Upper lobe of left lung (tissue), 6 donors: ENCODE data around the gene KIF24. TPM values are rescaled to one million over a fixed set of nuclear protein-coding genes. Genes with fewer than 3 reads are reported as not detected.

Experiments used
- ATAC-seq, 2 donors: fragments of 200-7000 bp; cut with Tn5 transposase; one replicate each; pipeline ENCODE4 v1.9.1; 2022; ENCODE audit warnings: mild to moderate bottlenecking in 2 of 2, moderate library complexity in 2 of 2; ENCODE audit not compliant: low FRiP score in 2 of 2
- DNase-seq, 2 donors: peaks; one replicate each; pipeline ENCODE4 v3.0.0-alpha.2; 2019 to 2020
- H3K27ac ChIP-seq, 4 donors: fragments of 200-600 bp; sonication (generic); one replicate each; pipeline ENCODE4 v1.5.1; 2016 to 2019
- H3K27me3 ChIP-seq, 4 donors: fragments of 200-600 bp; sonication (generic); one replicate each; pipeline ENCODE4 v1.5.1; 2017 to 2019
- H3K36me3 ChIP-seq, 4 donors: fragments of 200-600 bp; sonication (generic); one replicate each; pipeline ENCODE4 v1.5.1; 2016 to 2019
- H3K4me1 ChIP-seq, 4 donors: fragments of 200-600 bp; sonication (generic); one replicate each; pipeline ENCODE4 v1.5.1; 2018 to 2019
- H3K4me3 ChIP-seq, 4 donors: fragments of 200-600 bp; sonication (generic); one replicate each; pipeline ENCODE4 v1.5.1; 2017 to 2019; ENCODE audit warnings: mild to moderate bottlenecking in 2 of 4, moderate library complexity in 1 of 4
- H3K9me3 ChIP-seq, 4 donors: fragments of 200-600 bp; sonication (generic); one replicate each; pipeline ENCODE4 v1.5.1; 2018 to 2019
- CTCF ChIP-seq, 6 experiments: fragments of 450-650 bp in 4 of 6; fragments of 200-600 bp in 2 of 6; sonication (generic) in 2 of 6; IDR thresholded peaks; one replicate each; pipeline ENCODE4 v1.5.1; 2016 to 2019; ENCODE audit warnings: antibody characterized with exemption in 6 of 6
- EP300 ChIP-seq, 4 donors: sonication (generic); formaldehyde crosslinking; IDR thresholded peaks; one replicate each; pipeline ENCODE4 v1.5.1; 2017; ENCODE audit warnings: antibody characterized with exemption in 4 of 4, control low read depth in 2 of 4
- POLR2A ChIP-seq, 4 donors: fragments of 450-650 bp; IDR thresholded peaks; one replicate each; pipeline ENCODE4 v1.5.1; 2016 to 2017; ENCODE audit warnings: antibody characterized with exemption in 4 of 4, mild to moderate bottlenecking in 2 of 4
- POLR2AphosphoS5 ChIP-seq, 2 donors: sonication (generic); formaldehyde crosslinking; IDR thresholded peaks; one replicate each; pipeline ENCODE4 v1.5.1; 2017; ENCODE audit warnings: antibody characterized with exemption in 2 of 2
- WGBS, 2 donors: methylation state at CpG; one replicate each; pipeline ENCODE4 v1.1.5; 2017 to 2018; 5-methylcytosine and 5-hydroxymethylcytosine counted together
- total RNA-seq, 6 donors: library from RNA; depleted of rRNA in 4 of 6; stranded (reverse); fragments of >200 nt in 4 of 6; gene quantifications; one replicate each; pipeline versions ENCODE4 v1.1.0 to v1.2.1, GENCODE V29; 2016 to 2021
- donor health status: DM: no; HTN: no; CAD: no; lungs with moderate emphysema.
- donor health status: DM: no; HTN: yes; CAD: no; lungs with severe emphysema.

Gene KIF24
- total RNA-seq, 6 donors from 2014 or later: 0.72 to 3.2 (median 1.6) TPM

- ATAC-seq (peak; percentile 29 to 40), DNase-seq (peak in 1 of 2 donors; percentile 74)
- TF ChIP-seq POLR2AphosphoS5 (IDR thresholded peaks at IDR 0.05) (no peak), CTCF (IDR thresholded peaks at IDR 0.05) (peak in 4 of 6 experiments; percentile 24 to 42 (median 30))
- Histone ChIP-seq H3K27me3 (no peaks in the 10 kb centered on the region), H3K9me3 (no peaks in the 10 kb centered on the region), H3K4me3 (peak overlapping the region; percentile 70 to 76 (median 73)), H3K27ac (peak overlapping the region; percentile 54 to 83 (median 81)), H3K4me1 (peaks cover 23 to 44% (median 35%) of the 10 kb centered on the region in 4 donors), H3K36me3 (peaks cover 0 to 14% (median 5%) of the 10 kb centered on the region in 4 donors)
- 24 to 40% methylated on average over 5 of the region's 22 CpGs for WGBS, 2 donors
Observed at GRCh38 chr9:34375901-34376595, 47.0 kb upstream of the KIF24 start.

GRCh38 chr9:34374905-34375552, 46.0 kb upstream of the KIF24 start:
- H3K9me3 ChIP-seq: no peaks in the 10 kb centered on the region
- no peak overlapping the region for H3K4me3 ChIP-seq
- H3K4me1 ChIP-seq: peaks cover 15 to 34% (median 26%) of the 10 kb centered on the region in 4 donors
- peak overlapping the region in 3 of 4 donors; percentile 43 to 83 (median 82) for H3K27ac ChIP-seq
- TF ChIP-seq EP300 (IDR thresholded peaks at IDR 0.05) (no peak), CTCF (IDR thresholded peaks at IDR 0.05) (no peak), POLR2A (IDR thresholded peaks at IDR 0.05) (peak in 1 of 4 donors; percentile 15)
- peaks cover 0 to 24% (median 11%) of the 10 kb centered on the region in 4 donors for H3K36me3 ChIP-seq
- H3K27me3 ChIP-seq: no peaks in the 10 kb centered on the region
- 47 to 56% methylated on average over 5 of the region's 5 CpGs for WGBS, 2 donors
- DNase-seq: peak in 1 of 2 donors; percentile 65
- no peak for ATAC-seq

GRCh38 chr9:34374339-34374738, 45.3 kb upstream of the KIF24 start:
- peaks cover 8 to 27% (median 19%) of the 10 kb centered on the region in 4 donors for H3K4me1 ChIP-seq
- DNase-seq: no peak
- no peaks in the 10 kb centered on the region for H3K27me3 ChIP-seq
- no peak overlapping the region for H3K4me3 ChIP-seq
- TF ChIP-seq EP300 (IDR thresholded peaks at IDR 0.05) (no peak), CTCF (IDR thresholded peaks at IDR 0.05) (no peak), POLR2A (IDR thresholded peaks at IDR 0.05) (no peak), POLR2AphosphoS5 (IDR thresholded peaks at IDR 0.05) (no peak)
- peaks cover 0 to 30% (median 11%) of the 10 kb centered on the region in 4 donors for H3K36me3 ChIP-seq
- no peak for ATAC-seq
- H3K9me3 ChIP-seq: no peaks in the 10 kb centered on the region
- H3K27ac ChIP-seq: no peak overlapping the region
- WGBS, 2 donors: 80 to 83% methylated on average over 3 of the region's 3 CpGs

- Histone ChIP-seq H3K36me3 (peaks cover 0 to 30% (median 11%) of the 10 kb centered on the region in 4 donors), H3K4me3 (no peak overlapping the region), H3K4me1 (peaks cover 8 to 27% (median 18%) of the 10 kb centered on the region in 4 donors), H3K27me3 (no peaks in the 10 kb centered on the region), H3K27ac (no peak overlapping the region), H3K9me3 (no peaks in the 10 kb centered on the region)
- TF ChIP-seq POLR2AphosphoS5 (IDR thresholded peaks at IDR 0.05): no peak
- no peak for TF ChIP-seq POLR2A (IDR thresholded peaks at IDR 0.05)
- no peak for TF ChIP-seq EP300 (IDR thresholded peaks at IDR 0.05)
- no peak for TF ChIP-seq CTCF (IDR thresholded peaks at IDR 0.05)
- WGBS, 2 donors: 87 to 88% methylated on average over 2 of the region's 2 CpGs
- ATAC-seq: no peak
- no peak for DNase-seq
Observed at GRCh38 chr9:34373749-34374148, 44.7 kb upstream of the KIF24 start.
